Keratinocyte (primary cell): Measurements from ENCODE around the gene KLHL29. TPM values are rescaled to one million over a fixed set of nuclear protein-coding genes. Genes with fewer than 3 reads are reported as not detected.

Experiments
- DNase-seq: peaks from one replicate; pipeline ENCODE4 v3.0.0-alpha.2; 2011; ENCODE audit warnings: low read depth, missing footprints, low spot score
- FAIRE-seq: peaks from 2 replicates; lab custom pipeline; 2011; peaks lifted over from hg19 to GRCh38; lab: Jason Lieb, UNC
- H2AFZ ChIP-seq: 2 replicates; pipeline ENCODE4 v1.6.0; 2012; ENCODE audit warnings: low read length, control low read depth, inconsistent platforms; ENCODE audit not compliant: control insufficient read depth
- H3K27ac ChIP-seq: 2 replicates; pipeline ENCODE4 v1.5.1; 2011; ENCODE audit warnings: low read length; ENCODE audit not compliant: control insufficient read depth, insufficient read depth
- H3K27me3 ChIP-seq: 3 replicates; pipeline ENCODE4 v1.6.0; 2011; ENCODE audit warnings: low read length; ENCODE audit not compliant: control insufficient read depth, insufficient read depth; ENCODE audit errors: extremely low read depth
- H3K36me3 ChIP-seq, 2 experiments: 2 replicates in 1 of 2; 3 replicates in 1 of 2; pipeline ENCODE4 v1.5.1; 2011; ENCODE audit warnings: low read length in 2 of 2, mild to moderate bottlenecking in 1 of 2; ENCODE audit not compliant: control insufficient read depth in 2 of 2, insufficient read depth in 2 of 2; ENCODE audit errors: extremely low read depth in 1 of 2
- H3K4me1 ChIP-seq: 3 replicates; pipeline ENCODE4 v1.5.1; 2011; ENCODE audit warnings: low read length; ENCODE audit not compliant: control insufficient read depth, insufficient read depth; ENCODE audit errors: extremely low read depth
- H3K4me2 ChIP-seq: 3 replicates; pipeline ENCODE4 v1.6.0; 2011; ENCODE audit warnings: low read depth, low read length; ENCODE audit not compliant: control insufficient read depth, insufficient read depth; ENCODE audit errors: extremely low read depth
- H3K4me3 ChIP-seq, 3 experiments: fragments of 200-600 bp in 1 of 3; sonication (generic) in 1 of 3; 2 replicates in 2 of 3; 3 replicates in 1 of 3; pipeline ENCODE4 v1.5.1; 2011 to 2016; ENCODE audit warnings: low read length in 3 of 3, mild to moderate bottlenecking in 3 of 3, control low read depth in 2 of 3, inconsistent platforms in 1 of 3, low read depth in 1 of 3, mixed read lengths in 1 of 3, mixed run types in 1 of 3, moderate library complexity in 1 of 3; ENCODE audit not compliant: control insufficient read depth in 2 of 3, insufficient read depth in 2 of 3; ENCODE audit errors: extremely low read depth in 1 of 3
- H3K79me2 ChIP-seq: 2 replicates; pipeline ENCODE4 v1.6.0; 2012; ENCODE audit warnings: low read length; ENCODE audit not compliant: control insufficient read depth, insufficient read depth
- H3K9ac ChIP-seq: 3 replicates; pipeline ENCODE4 v1.6.0; 2011; ENCODE audit warnings: low read length; ENCODE audit not compliant: control insufficient read depth, insufficient read depth; ENCODE audit errors: extremely low read depth
- H3K9me1 ChIP-seq: 3 replicates; pipeline ENCODE4 v1.6.0; 2011; ENCODE audit warnings: low read length; ENCODE audit not compliant: control insufficient read depth, insufficient read depth; ENCODE audit errors: extremely low read depth
- H3K9me3 ChIP-seq: 2 replicates; pipeline ENCODE4 v1.5.1; 2012; ENCODE audit warnings: low read depth, low read length; ENCODE audit not compliant: control insufficient read depth
- H4K20me1 ChIP-seq: 3 replicates; pipeline ENCODE4 v1.6.0; 2011; ENCODE audit warnings: low read length; ENCODE audit not compliant: control insufficient read depth, insufficient read depth; ENCODE audit errors: extremely low read depth
- EZH2 ChIP-seq: IDR thresholded peaks from one replicate; pipeline ENCODE4 v1.6.1; 2012; ENCODE audit warnings: inconsistent platforms, mild to moderate bottlenecking, low read length, moderate library complexity
- dilution Hi-C: fragments of 300-500 bp; cut with MboI; formaldehyde crosslinking; loops from one replicate; pipeline ENCODE4 v1.7.0; 2020; ENCODE audit warnings: low sequenced_read_pairs; ENCODE audit not compliant: extremely low pct_ligation_motif_present
- polyA plus RNA-seq, 5 experiments: library from polyadenylated mRNA; depleted of rRNA in 3 of 5; stranded (reverse) in 3 of 5; stranded (forward) in 1 of 5; unstranded in 1 of 5; fragments of >200 nt; gene quantifications; 1 replicate in 1 of 5; 2 replicates in 3 of 5; 3 replicates in 1 of 5; pipeline versions ENCODE4 v1.2.1 to v1.2.3, GENCODE V29; 2011 to 2012; ENCODE audit warnings: missing spikeins in 2 of 5, low read depth in 1 of 5, low replicate concordance in 1 of 5
- TF ChIP-seq, protein P1 (sequence below), 3 experiments: IDR thresholded peaks in 1 of 3; conservative IDR thresholded peaks in 1 of 3; optimal IDR thresholded peaks in 1 of 3; 2 replicates in 2 of 3; 3 replicates in 1 of 3; pipeline versions ENCODE3 to v1.5.1; 2011; ENCODE audit warnings: low read length in 3 of 3, mild to moderate bottlenecking in 3 of 3, moderate library complexity in 2 of 3, control low read depth in 1 of 3, inconsistent platforms in 1 of 3; ENCODE audit not compliant: insufficient read depth in 2 of 3; ENCODE audit errors: extremely low read depth in 1 of 3

KLHL29 gene
- polyA plus RNA-seq, 1 donor (not counting 4 experiments of a cell fraction or from before 2014, with no cell fraction given), result 4.7 TPM

DNA sequence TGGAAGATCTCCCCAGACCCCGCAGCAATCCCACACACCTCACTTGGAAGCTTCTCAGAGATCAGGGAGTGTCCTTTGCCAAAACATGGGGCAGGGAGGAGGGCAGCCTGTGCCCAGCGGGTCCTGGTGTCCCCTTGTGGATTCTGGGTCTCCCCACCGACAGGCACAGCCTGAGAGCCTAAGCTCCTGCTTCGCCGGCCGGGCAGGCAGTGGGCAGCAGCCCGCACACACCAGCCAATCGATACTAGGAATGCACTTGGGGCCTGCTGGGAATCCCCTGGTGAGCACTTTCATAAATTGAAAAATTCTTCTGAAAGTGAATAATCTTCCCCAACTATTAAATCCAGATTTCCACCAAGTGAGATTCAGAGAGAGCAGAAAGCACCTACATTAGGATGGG, 296.0 kb downstream of the KLHL29 start:
- DNase-seq, result no peak
- peaks cover 0 to 2% of the 10 kb centered on the region in 2 experiments for H3K36me3 ChIP-seq
- H3K9me3 ChIP-seq, result no peaks in the 10 kb centered on the region
- FAIRE-seq, result no peak
- H3K4me2 ChIP-seq, result no peak overlapping the region
- no peak overlapping the region for H3K4me3 ChIP-seq
- no peaks in the 10 kb centered on the region for H3K9me1 ChIP-seq
- no peak overlapping the region for H3K9ac ChIP-seq
- no peaks in the 10 kb centered on the region for H3K79me2 ChIP-seq
- dilution Hi-C loops, result no loop called here
- H3K27ac ChIP-seq, result no peak overlapping the region
- TF ChIP-seq, protein P1, sequence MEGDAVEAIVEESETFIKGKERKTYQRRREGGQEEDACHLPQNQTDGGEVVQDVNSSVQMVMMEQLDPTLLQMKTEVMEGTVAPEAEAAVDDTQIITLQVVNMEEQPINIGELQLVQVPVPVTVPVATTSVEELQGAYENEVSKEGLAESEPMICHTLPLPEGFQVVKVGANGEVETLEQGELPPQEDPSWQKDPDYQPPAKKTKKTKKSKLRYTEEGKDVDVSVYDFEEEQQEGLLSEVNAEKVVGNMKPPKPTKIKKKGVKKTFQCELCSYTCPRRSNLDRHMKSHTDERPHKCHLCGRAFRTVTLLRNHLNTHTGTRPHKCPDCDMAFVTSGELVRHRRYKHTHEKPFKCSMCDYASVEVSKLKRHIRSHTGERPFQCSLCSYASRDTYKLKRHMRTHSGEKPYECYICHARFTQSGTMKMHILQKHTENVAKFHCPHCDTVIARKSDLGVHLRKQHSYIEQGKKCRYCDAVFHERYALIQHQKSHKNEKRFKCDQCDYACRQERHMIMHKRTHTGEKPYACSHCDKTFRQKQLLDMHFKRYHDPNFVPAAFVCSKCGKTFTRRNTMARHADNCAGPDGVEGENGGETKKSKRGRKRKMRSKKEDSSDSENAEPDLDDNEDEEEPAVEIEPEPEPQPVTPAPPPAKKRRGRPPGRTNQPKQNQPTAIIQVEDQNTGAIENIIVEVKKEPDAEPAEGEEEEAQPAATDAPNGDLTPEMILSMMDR (optimal IDR thresholded peaks at IDR 0.05 in 1 of 3, IDR thresholded peaks at IDR 0.05 in 1 of 3, conservative IDR thresholded peaks at IDR 0.05 in 1 of 3; ENCODE audit: extremely low read depth in 1 of 3, insufficient read depth in 2 of 3, low read length in 3 of 3), result no peak
- no peak for TF ChIP-seq EZH2
- H3K27me3 ChIP-seq, result no peaks in the 10 kb centered on the region
- H4K20me1 ChIP-seq, result no peaks in the 10 kb centered on the region
- no peaks in the 10 kb centered on the region for H3K4me1 ChIP-seq
- H2AFZ ChIP-seq, result no peak overlapping the region

DNA sequence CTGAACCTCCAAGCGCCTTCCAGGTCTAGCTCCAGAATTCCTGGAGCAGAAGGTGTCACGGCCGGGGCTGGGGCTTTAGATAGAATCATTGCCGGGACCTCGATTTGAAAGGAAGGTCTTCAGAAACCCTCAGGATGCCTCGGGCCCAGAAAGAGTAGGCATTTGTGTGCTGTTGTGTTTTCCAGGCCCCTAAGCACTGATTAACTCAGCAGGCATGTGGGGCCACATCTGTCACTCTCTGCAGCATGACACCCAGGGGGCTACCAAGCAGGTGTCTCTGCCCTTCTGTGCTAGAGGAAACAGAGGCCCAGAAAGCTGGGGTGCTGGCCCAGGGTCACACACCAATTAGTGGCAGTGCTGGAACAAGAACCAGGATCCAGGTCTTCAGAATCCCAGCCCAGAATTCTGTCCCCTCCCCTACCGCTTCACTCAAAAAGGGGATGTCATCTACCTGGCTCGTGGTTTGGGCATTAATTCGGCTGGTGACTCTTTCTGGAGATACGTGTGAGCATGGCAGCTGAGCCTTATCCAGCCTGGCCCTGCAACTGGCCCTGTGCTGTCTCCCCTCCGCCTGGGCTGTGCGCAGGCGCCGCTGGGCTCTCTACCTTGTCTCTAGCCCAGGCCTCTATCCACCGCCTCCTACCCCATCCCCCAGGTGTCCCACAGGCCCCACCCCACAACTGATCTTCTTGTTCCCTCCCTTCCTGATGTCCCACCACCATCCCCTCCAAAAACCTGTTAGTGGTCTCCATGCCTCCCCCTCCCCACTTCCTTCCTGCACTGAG, 296.6 kb downstream of the KLHL29 start:
- Histone ChIP-seq H3K9me1 (no peaks in the 10 kb centered on the region), H3K4me3 (no peak overlapping the region), H3K36me3 (peaks cover 0 to 3% of the 10 kb centered on the region in 2 experiments), H3K79me2 (no peaks in the 10 kb centered on the region), H3K4me2 (no peak overlapping the region), H3K9me3 (no peaks in the 10 kb centered on the region), H2AFZ (no peak overlapping the region), H3K4me1 (no peaks in the 10 kb centered on the region), H3K9ac (no peak overlapping the region), H3K27me3 (no peaks in the 10 kb centered on the region), H4K20me1 (no peaks in the 10 kb centered on the region), H3K27ac (no peak overlapping the region)
- dilution Hi-C loops, result no loop called here
- TF ChIP-seq, protein P1 (optimal IDR thresholded peaks at IDR 0.05 in 1 of 3, IDR thresholded peaks at IDR 0.05 in 1 of 3, conservative IDR thresholded peaks at IDR 0.05 in 1 of 3; ENCODE audit: extremely low read depth in 1 of 3, insufficient read depth in 2 of 3, low read length in 3 of 3), result no peak
- TF ChIP-seq EZH2, result no peak
- FAIRE-seq (no peak), DNase-seq (no peak)
